ENCODE measurements around the gene TRPV2. TPM values are rescaled to one million over a fixed set of nuclear protein-coding genes. Genes with fewer than 3 reads are reported as not detected.

TRPV2 gene
- total RNA-seq (2011; cell fraction: chromatin; rRNA removed; ENCODE audit: low replicate concordance) = 66.3 and 211 TPM in 2 replicates
- total RNA-seq (2011; cell fraction: nucleolus; rRNA removed) = 185 and 234 TPM in 2 replicates
- total RNA-seq (2011; cell fraction: nucleoplasm; rRNA removed) = 108 and 114 TPM in 2 replicates
- total RNA-seq (2014; rRNA removed) (43.5 and 51.6 TPM in 2 replicates), total RNA-seq (2014; rRNA removed; fragmentation: Illumina TruSeq; extraction: Trizol) (24.1 and 30.3 TPM in 2 replicates), total RNA-seq (2015; rRNA removed; fragmentation: Illumina TruSeq; extraction: Trizol) (28.6 and 31.9 TPM in 2 replicates), total RNA-seq (2021) (93.6 and 97.5 TPM in 2 replicates), polyA plus RNA-seq (2011; rRNA removed) (37.5 and 60.1 TPM in 2 replicates), polyA plus RNA-seq (2014; fragmentation: Illumina TruSeq; extraction: Trizol) (29.6 and 39.7 TPM in 2 replicates), polyA plus RNA-seq (2014; fragmentation: Nextera tagmentation; extraction: Ambion mirVana) (10 to 100 TPM in 1 of 2 experiments, 1 to 10 TPM in 1; 10.0 to 15.6 TPM), polyA plus RNA-seq (2014; rRNA removed) (33.7 and 42.0 TPM in 2 replicates), polyA minus RNA-seq (2011; rRNA and poly(A)+ RNA removed) (43.0 and 43.3 TPM in 2 replicates), Bru-seq, nascent RNA (percentile 74 among the genes with signal in this experiment), BruChase-seq, experiment 1, labeled RNA remaining after a 2-hour chase (percentile 67 among the genes with signal in this experiment), BruChase-seq, experiment 2, labeled RNA remaining after a 6-hour chase (percentile 67 among the genes with signal in this experiment)
- polyA plus RNA-seq (2011; cell fraction: cytosol; rRNA removed) = 43.3 and 57.1 TPM in 2 replicates
- polyA plus RNA-seq (2011; cell fraction: nucleus; rRNA removed) = 61.7 and 85.4 TPM in 2 replicates
- 83.6 and 173 TPM in 2 replicates for polyA plus RNA-seq (2012)
- 86.4 and 94.1 TPM in 2 replicates for polyA minus RNA-seq (2011; cell fraction: cytosol; rRNA and poly(A)+ RNA removed)
- 27.1 and 30.0 TPM in 2 replicates for polyA minus RNA-seq (2011; cell fraction: nucleus; rRNA and poly(A)+ RNA removed)
- long read RNA-seq, experiment 1, transcript TRPV2-201 (15 exons, 2,808 nt) = major isoform, 65 of 195 reads
- long read RNA-seq, experiment 1, partial matches to known transcripts = 73 of 195 reads
- long read RNA-seq, experiment 1, other reads (novel, unspliced or antisense) = 56 of 195 reads
- long read RNA-seq, experiment 2, transcript TRPV2-201 (15 exons, 2,808 nt) = major isoform, 16 of 63 reads
- long read RNA-seq, experiment 2, partial matches to known transcripts = 13 of 63 reads
- long read RNA-seq, experiment 2, other reads (novel, unspliced or antisense) = 33 of 63 reads
- long read RNA-seq, experiment 3, transcript TRPV2-201 (15 exons, 2,808 nt) = major isoform, 19 of 35 reads
- long read RNA-seq, experiment 3, partial matches to known transcripts = 2 of 35 reads
- long read RNA-seq, experiment 3, other reads (novel, unspliced or antisense) = 14 of 35 reads

- peaks cover 4% of the 10 kb centered on the region for H3K9me1 ChIP-seq (ENCODE audit: control insufficient read depth, insufficient read depth, low read length)
- no peaks in the 10 kb centered on the region for H4K20me1 ChIP-seq (replicated peaks; ENCODE audit: control insufficient read depth, insufficient read depth, low read length)
- H3K9me3 ChIP-seq (replicated peaks; ENCODE audit: control insufficient read depth, insufficient read depth, low read depth, low read length) = no peaks in the 10 kb centered on the region
- H3K79me2 ChIP-seq (ENCODE audit: control insufficient read depth, insufficient read depth, low read length) = peaks cover 47% of the 10 kb centered on the region
- peak within 1 kb of the TSS; percentile 84 for H2AFZ ChIP-seq (ENCODE audit: low read depth, low read length)
- intact Hi-C loops (cut with micrococcal nuclease) = loop anchor here (1.0 to 2.0 kb wide), 2 partner anchors 29 to 52 kb away; no protein-coding TSS in a partner anchor
- peak; percentile 90 for FAIRE-seq
- ChIA-PET POLR2A (interaction anchor here (0.7 to 2.7 kb wide), 8 partner anchors 10 to 71 kb away, joined by 3 to 19 read pairs (median 4); no protein-coding TSS in a partner anchor), CTCF (ENCODE audit: low intra/inter-chr PET ratio) (interaction anchor here (0.8 to 1.1 kb wide), 3 partner anchors 28 to 51 kb away, joined by 3 to 4 read pairs (median 4); no protein-coding TSS in a partner anchor)
- DNase-seq (ENCODE audit: extremely low read depth in 1 of 4, low spot score in 3 of 4) = peak; percentile 69 to 76 (median 73)
- 1% methylated on average over 15 of the region's 21 CpGs for WGBS (ENCODE audit: insufficient coverage, low coverage, missing lambda C conversion rate)
- H3K27me3 ChIP-seq (ENCODE audit: control insufficient read depth in 2 of 2, insufficient read depth in 2 of 2, low read length in 2 of 2) = no peaks in the 10 kb centered on the region
- peak within 1 kb of the TSS; percentile 80 for H3K4me3 ChIP-seq
- no TSS peak for BruUV-seq (replicated peaks)
- in situ Hi-C loops (cut with MboI) = no loop called here
- H3K9ac ChIP-seq (ENCODE audit: insufficient read depth in 1 of 2, low read depth in 2 of 2, low read length in 2 of 2) = peak within 1 kb of the TSS; percentile 84 to 98
- peaks cover 37 to 39% of the 10 kb centered on the region in 2 experiments for H3K4me1 ChIP-seq (replicated peaks in 1 of 2; ENCODE audit: control insufficient read depth in 2 of 2, insufficient read depth in 2 of 2, low read length in 2 of 2)
- peaks cover 26% of the 10 kb centered on the region; the same call in 1 of the 3 replicates for H3K36me3 ChIP-seq (ENCODE audit: control insufficient read depth, insufficient read depth, low read length)
- peak within 1 kb of the TSS; percentile 85 for H3K4me2 ChIP-seq (ENCODE audit: insufficient read depth, low read length)
- peak; percentile 83 for ATAC-seq
- H3K27ac ChIP-seq (ENCODE audit: extremely low read depth, low read depth, low read length) = peak within 1 kb of the TSS; percentile 88
- peak in 1 of 2 experiments; percentile 43; a peak in 1 of 4 replicates for TF ChIP-seq MNT (conservative IDR thresholded peaks at IDR 0.05)
- no peak for TF ChIP-seq E2F8 (IDR thresholded peaks at IDR 0.05; ENCODE audit: low read depth, partially characterized antibody)
- TF ChIP-seq HOMEZ (CRISPR knock-in tag; IDR thresholded peaks at IDR 0.05) = no peak
- TF ChIP-seq RAD21 (CRISPR knock-in tag; conservative IDR thresholded peaks at IDR 0.05 in 1 of 2, IDR thresholded peaks at IDR 0.05 in 1 of 2) = peak; percentile 61 to 70; a peak in 3 of 4 replicates
- 0 out of 2 replicates have a peak, but pooled peaks have one; percentile 33 for TF ChIP-seq NR2C2 (CRISPR knock-in tag; IDR thresholded peaks at IDR 0.05)
- TF ChIP-seq NR2C2 (tag; IDR thresholded peaks at IDR 0.05) = no peak
- peak; percentile 55; the same call in 1 of the 2 replicates for TF ChIP-seq SP1 (CRISPR knock-in tag; IDR thresholded peaks at IDR 0.05)
Measured at GRCh38 chr17:16415031-16415924, at the start of gene TRPV2. Gene TRPV2, plus strand, starts transcription at chr17:16415571. Its CDS starts 2,098 bp downstream, at chr17:16417669.
